NB4 (cell line): ENCODE results near the gene CHMP2B.

ENCODE experiments used
- CTCF ChIP-seq: IDR thresholded peaks from one replicate; pipeline ENCODE4 v1.5.1; 2012; ENCODE audit warnings: low read depth, low read length
- POLR2A ChIP-seq: IDR thresholded peaks from 2 replicates; pipeline ENCODE4 v1.6.1; 2011; ENCODE audit warnings: mild to moderate bottlenecking; ENCODE audit not compliant: insufficient read length; ENCODE audit errors: extremely low read depth

- no peak for TF ChIP-seq CTCF
- TF ChIP-seq POLR2A, result no peak
Observed at GRCh38 chr3:87191175-87191574, 35.9 kb upstream of the CHMP2B start.
